Vagina (tissue), 2 donors: ENCODE results near the gene GABARAPL1.

Source experiments
- CTCF ChIP-seq, 3 experiments: fragments of 450-650 bp in 2 of 3; fragments of 200-600 bp in 1 of 3; sonication (generic) in 1 of 3; IDR thresholded peaks; one replicate each; pipeline ENCODE4 v1.5.1; 2017 to 2019; ENCODE audit warnings: antibody characterized with exemption in 3 of 3, mild to moderate bottlenecking in 2 of 3, moderate library complexity in 2 of 3
- POLR2A ChIP-seq, 2 donors: fragments of 450-650 bp; IDR thresholded peaks; one replicate each; pipeline ENCODE4 v1.6.1; 2017; ENCODE audit warnings: antibody characterized with exemption in 2 of 2, mild to moderate bottlenecking in 2 of 2, moderate library complexity in 2 of 2
- POLR2AphosphoS5 ChIP-seq, 2 donors: sonication (generic); formaldehyde crosslinking; IDR thresholded peaks; one replicate each; pipeline ENCODE4 v1.9.0; 2017; ENCODE audit warnings: antibody characterized with exemption in 2 of 2, mild to moderate bottlenecking in 2 of 2, low read depth in 1 of 2; ENCODE audit not compliant: insufficient read depth in 1 of 2

- TF ChIP-seq CTCF (IDR thresholded peaks at IDR 0.05): no peak
- peak in 1 of 2 donors; percentile 74 for TF ChIP-seq POLR2AphosphoS5 (IDR thresholded peaks at IDR 0.05; ENCODE audit: insufficient read depth in 1 of 2, low read depth in 1 of 2)
- no peak for TF ChIP-seq POLR2A (IDR thresholded peaks at IDR 0.05)
Measured at GRCh38 chr12:10191865-10192264, 20.8 kb upstream of the GABARAPL1 start.
